UCSD-AML1 (cell line): ENCODE data around the gene GBX2.

Source experiments
- DNase-seq: peaks from one replicate; lab custom pipeline; 2025; ENCODE audit not compliant: unreplicated experiment; lab: John Stamatoyannopoulos, UW

The GBX2 gene

DNA sequence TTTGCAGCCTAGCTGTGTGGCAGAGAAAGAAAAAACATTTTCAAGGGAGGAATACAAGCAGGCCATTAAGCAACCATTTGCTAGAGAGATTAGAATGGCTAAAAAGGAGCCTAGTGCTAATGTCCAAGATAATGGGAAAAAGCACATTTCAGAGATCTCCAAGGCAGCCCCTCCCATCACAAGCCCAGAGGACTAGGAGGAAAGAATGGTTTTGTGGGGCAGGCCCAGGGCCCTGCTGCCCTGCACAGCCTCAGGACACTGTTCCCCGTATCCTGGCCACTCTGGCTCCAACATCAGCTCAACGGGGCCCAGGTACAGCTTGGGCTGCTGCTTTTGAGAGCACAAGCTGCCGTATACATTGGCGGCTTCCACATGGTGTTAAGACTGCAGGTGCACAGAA lies 16.5 kb upstream of the GBX2 start:
- DNase-seq: no peak

DNA sequence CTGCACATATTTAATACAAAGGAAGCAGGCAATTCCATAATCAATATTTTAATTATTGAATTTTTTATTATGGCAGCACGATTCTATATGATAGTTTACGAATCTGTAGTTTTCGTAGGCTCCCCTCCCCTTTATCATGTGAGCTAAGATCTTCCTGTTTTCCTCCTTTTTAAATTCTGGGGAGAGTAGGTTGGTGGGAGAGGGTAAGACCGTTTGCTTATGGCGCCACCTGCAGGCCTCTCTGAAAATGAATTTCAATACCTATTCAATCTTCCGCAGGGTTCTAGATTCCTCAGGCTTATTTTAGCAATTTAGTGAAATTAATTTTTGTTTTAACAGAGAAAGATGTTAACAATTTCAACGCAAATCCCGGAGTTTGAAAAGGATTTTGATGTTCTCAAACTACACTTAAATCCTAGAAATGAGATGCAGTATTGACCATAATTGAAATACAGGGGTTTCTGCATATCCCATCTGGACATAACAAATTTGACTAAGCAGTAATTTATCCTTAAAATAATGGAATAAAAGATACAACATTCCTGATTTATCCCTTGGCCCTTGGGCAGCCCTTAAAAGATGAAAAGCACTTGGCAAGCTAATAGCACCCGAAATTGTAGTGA lies 12.8 kb upstream of the GBX2 start:
- peak; percentile 36 for DNase-seq

DNA sequence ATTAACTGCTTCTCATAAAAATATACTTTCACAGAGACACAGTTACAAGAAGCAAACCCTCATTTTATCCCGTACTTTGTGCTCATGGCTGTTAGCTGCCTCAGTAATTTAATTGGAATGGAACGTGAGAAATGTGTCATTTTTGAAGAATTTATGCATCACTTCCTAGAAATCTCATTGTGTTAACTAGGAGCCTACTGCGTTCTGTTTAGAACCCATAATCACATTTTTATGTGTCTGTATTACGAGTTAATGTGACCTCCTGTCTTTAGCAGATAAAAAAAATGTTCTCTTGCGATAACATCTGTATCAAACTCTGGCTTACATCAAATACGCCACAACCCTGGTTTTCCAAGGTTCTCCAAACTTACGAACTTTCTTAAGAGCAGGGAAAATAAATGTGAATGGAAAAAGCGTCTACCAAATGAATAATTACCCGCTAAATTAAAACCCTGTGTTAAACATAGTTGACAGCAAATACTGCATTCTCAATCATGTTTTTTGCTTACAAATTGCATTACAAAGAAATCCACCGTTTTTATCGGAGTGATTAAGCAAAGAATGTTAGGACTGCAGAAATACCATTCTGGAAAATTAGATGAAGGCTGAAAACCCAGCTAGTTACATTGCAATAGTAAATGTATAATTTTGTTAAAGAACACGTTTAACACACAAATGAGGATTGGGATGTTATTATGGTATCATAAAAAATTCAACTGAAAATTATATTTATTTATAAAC lies 12.1 kb upstream of the GBX2 start:
- DNase-seq: no peak

DNA sequence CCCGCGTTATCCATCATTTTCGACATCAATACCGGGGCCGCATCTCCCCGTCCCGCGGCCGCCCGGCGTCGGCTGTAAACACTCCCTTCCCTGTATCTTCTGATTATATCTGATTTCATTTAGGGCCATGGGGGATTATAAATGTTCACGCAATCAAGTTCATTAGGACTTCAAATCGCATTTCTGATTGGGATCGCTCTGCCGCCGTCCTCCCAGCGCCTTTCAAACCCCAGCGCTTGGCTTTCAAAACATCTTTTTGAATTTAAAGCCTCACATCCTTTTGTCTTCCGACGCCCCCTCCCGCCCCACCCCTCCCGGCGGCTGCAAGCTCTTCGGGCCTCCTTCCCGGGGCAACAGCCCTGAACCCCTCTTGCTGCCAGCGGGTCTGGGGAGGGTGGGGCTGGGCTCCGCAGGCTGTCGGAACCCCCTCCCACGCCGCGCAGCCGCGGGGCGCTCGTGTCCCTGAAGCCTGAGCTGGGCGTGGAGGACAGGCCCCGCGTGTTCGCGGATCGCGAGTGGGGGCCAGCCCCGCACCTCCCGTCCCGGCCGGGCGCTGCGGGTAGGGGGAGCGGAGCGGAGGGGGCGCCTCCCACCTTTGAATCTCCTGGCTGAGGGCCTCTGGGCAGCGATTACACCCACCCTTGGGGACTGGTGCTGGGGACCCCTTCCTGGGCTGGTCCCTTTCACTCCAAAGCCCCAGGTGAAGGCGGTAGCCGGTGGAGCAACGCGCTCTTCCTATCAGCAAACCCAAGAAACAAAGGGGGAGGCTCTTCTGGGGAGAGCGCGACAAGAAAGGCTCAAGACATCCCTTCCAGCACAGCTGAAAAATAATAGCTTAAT lies 11.3 kb upstream of the GBX2 start:
- DNase-seq: no peak

DNA sequence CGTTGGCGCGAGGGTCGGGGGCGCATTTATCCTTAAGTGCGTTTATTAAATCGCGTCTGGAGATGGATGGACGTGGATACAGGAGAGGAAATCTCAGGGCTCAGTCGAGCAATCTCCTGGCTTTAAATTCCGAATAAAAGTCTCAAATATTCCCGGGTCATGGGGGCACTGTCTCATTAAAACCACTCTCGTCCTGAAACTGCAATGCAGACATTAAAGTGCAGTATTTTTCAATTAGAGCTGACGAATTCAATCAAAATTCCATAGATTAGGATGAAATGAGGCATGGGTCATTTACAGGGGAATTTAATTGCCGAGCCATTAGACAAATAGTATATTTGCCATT lies 10.7 kb upstream of the GBX2 start:
- DNase-seq: no peak

DNA sequence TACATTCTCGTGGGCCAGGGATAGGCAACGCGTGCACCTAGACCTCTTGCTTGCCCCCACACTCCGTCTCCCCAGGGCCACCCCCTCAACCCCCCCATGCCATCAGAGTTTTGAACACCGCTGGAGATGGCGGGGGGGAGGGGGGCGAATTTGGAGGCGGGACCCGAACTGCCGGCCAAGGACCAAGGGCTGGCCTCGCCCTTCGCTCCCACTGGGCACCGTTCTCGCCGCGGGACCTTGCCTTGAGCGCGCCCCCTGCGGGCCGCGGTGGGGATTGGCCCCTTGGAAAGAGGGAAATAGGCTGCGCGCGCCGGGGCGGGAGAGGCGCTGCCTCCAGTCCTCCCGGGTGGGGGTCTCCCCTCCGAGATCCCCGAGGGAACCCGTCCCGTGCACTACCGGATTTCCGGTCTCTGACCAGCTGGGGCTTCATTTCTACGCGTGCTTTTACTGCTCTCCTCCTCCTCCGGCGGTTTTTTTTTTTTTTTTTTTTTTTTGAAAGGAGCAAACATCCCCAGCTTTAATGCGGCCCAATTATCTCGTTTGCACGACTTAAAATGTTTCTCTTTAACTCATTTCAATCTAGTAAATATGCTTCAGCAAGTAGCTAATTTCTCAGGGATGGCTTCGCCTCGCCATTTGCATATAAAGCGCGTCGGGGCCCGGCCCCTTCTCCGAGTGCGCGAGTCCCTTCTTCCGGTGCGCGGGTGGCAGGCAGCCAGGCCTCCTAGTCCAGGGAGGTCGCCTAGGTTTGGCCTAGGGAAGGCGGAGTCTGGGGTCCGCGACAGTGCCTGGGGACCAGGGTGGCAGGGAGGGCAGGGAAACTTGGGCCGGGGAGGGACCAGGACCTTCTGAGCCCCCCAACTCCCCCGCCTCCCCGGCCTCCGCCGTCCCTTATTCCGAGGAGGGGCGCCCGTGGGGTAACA lies 10.0 kb upstream of the GBX2 start:
- DNase-seq: peak; percentile 38

DNA sequence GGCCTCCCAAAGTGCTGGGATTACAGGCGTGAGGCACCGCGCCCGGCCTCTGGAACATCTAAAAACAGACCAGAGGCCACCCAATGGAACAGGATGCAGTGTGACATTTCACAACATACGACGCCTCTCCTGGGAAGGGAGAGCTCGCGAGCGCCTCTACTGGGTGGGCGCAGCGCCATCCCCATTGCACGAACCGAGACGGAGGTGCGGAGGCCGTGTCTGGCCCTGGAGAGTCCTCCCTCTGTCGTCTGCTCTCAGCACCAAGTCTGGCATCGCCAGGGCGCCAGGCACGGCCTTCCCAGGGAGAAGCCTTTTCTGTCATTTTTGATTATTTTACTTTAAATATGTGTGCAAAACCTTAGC lies 9.4 kb upstream of the GBX2 start:
- no peak for DNase-seq

DNA sequence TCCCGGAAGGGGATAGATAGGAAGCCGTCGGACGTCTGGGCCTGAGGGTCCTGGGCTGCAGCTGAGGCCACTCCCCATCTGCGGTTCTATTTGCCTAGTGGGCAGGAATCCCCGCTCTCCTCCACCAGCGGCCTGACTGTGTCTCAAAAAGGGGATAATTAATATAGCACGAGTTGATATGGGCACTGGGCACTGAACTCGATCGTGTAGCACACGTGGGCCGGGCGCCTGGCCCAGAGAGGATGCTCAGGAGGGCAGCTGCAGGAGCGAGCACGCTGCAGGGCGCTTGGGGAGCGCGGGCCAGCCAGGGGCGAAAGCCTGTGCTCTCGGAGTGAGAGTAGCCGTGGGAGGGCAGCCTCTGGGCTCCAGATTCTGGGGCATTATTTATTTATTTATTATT lies 8.8 kb upstream of the GBX2 start:
- no peak for DNase-seq

DNA sequence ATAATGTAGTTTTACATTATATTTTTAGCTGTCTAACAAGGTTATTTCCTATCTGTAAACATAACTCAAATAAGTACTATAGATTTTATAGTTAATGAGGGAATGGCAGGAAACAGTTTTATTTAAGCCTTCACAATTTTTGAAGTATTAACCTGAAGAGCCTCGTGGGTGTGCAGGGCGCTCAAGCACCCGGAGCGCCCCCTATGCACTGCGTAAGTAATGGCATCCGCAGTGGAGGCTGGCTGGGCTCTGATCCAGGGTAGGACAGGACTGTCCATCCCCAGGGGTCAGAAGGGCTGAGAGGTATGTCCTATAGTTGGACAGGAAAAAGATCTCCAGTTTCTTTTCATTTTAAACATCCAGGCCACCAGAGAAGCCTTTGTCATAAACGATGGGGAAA lies 8.2 kb upstream of the GBX2 start:
- peak; percentile 26 for DNase-seq

DNA sequence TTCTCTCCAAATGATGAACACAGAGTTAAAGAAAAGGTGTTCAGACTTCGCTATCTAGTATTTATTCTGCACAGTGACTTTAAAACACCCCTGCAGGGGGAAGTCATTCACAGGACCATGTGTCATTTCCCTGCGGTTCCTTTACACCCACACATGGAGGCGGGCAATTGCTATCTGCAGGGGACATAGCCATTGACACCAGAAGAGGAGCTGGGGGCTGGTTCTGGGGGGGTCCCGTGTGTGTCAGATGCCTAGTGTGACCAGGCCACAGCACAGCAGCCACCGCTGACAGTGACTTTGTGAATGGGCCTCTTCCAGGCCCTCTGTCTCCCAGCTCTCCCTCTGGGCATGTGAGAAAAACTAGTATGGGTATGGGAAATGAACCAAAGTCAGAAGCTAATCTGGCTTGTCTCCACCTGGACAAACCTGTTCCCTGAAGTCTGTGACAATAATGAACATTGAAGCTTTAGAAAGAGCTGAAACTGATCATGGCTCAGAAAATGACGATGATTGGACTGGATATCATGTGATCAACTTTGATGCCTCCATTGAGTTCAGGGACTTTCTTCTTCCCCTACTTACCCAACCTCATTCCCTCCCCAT lies 7.5 kb upstream of the GBX2 start:
- peak; percentile 15 for DNase-seq

DNA sequence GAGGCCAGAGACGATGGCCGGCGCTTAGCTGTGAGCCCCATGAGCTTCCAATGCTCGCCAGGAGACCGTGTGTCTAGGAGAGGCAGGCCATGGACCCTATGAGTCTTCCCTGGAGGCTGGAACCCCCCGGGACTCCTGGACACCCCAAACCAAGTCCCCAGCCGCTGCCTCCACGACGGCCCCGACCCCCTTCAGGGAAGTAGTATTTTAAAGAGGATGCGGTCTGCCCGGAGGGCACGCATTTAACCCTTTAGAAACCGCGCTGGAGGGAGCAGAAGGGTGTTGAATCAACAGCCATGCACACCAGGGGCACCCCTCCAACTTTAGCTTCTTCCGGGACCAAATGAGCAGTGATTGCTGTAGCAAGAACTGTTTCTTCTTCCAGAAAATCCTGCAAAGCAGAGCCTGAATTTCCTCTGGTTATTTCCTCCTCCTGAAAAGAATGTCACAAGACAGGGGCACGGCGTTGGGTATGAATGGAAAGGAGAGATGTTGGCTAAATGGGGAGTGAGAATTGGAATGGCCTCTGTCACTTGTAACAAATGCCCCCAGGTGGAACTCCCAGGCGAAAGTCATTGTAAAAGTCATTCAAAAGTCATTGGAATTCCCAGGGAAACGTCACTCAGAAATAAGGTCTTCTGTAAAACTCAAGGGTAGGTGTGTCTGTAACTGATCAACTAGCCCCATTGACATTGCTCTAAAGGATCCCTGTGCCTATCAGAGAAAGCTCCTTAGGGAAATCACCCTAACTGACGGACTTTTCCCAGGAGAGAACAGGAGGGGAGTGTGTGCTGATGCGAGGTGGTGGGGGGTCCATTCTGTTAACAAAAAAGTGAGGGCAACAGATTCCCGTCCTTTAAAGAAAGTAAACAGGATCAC lies 5.8 kb upstream of the GBX2 start:
- no peak for DNase-seq

DNA sequence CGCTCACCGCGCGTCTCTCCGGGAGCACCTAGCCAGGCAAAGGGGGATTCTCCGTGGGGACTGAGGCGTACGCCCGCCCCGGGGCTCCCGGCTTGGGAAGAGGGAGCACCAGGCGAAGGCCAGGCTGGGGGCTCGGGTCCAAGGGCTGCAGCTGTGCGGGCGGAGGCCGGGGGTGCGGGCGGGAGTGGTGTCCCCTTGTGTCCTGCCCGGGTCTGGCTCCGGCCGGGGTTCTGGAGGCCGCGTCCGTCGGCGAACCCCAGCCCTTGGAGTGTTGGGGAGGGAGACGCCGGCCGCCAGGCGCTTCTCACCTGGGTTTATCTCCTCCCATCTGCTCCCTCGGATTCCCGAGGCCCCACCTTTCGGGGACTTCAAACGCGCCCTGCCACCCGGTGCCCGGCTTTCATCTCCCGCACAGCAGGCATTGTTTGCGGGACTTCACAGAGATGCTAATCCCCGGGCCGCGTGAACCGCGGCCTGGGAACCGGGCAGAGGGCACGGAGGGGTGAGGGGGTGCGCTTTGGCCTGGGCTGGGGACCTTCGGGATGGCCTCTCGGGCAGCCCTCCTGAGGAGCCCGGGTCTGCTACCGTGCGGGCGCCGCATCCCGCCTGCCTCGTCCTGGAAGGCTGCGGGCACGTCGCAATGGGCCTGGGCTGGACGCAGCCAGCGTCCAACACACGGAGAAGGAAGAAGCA lies 5.0 kb upstream of the GBX2 start:
- no peak for DNase-seq

DNA sequence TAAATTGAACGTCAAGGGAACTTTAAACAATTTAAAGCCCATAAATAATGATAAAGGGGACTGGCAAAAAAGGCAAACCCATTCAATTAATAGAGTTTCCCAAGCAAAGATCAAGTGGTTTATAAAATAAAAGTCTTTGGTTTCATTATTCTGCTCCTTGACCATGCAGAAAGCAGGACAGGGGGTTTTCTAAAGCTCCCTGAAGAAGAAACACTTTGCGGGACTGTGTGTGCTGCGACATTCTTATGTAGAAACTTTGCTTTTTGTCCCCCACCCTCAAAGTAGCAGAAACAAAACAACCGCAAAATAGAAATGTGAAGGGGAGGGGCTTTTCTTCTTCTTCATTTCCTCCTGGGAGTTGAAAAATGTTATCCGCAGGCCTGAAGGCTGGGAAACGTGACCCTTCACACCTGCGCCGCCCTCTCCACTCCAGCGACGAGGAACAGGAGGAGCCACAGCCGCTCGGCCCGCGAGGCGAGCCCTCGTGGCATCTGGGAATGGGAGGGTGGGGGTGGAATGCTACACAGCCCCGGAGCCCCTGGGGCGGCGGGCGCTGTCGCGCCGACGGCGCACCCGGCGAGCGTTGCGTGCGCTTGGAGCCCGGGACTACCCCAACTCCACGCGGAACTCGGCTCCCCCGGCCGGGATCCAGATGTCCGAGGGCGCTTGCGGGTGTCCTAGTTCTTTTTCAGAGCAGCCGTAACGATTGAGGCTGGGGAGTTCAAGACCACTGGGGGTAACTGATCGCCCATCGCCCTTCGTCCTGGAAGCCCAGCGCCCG lies 4.3 kb upstream of the GBX2 start:
- DNase-seq: no peak

DNA sequence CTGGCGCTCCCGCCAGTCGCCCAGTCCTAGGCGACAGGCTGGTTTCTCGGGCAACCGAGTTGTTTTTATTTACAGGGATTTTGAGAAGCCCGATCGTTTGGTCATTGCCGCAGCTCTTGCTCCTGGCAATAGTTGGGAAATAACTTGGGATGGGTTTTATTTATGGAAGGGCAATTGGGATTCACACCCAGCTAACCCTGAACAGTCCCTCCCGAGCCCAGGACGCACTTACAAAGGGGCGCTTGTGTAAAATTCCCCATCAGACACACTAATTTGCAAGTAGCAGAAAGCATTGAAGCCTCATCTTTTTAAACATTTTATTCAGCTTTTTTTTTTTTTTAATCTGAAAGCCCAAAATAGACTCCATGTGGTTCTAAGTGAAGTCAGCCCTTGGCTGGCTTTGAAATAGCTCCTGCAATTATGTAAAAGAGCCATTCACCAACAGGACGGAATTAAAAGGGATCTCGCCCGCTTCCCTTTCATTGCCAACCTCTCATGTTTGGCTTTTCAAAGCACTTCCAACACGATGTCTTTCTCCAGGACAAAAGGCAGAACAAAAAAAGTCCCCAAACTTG lies 3.6 kb upstream of the GBX2 start:
- DNase-seq: no peak

DNA sequence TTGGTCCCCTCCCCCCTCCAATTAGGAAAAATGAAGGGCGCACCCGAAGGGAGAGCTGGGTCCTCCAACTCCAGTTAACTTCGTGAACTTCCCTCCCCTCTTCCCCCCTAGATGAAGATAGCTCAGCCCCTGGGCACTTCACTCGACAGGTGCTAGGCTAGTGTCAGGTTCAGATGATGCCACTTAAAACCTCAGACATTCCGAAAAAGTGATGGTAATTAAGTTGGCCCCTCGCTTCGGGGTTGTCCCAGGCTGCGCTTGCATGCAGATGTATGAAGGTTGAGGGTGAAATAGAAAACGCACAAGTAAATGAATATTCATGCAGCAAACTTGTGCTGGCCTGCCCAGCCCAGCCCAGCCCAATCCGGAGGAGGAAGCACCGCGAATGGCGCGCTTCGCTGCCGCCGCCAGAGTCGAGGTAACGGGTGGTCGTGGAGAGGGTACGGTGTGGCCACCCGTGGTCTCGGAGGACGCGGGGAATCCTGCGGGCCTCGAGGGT lies 3.0 kb upstream of the GBX2 start:
- no peak for DNase-seq

DNA sequence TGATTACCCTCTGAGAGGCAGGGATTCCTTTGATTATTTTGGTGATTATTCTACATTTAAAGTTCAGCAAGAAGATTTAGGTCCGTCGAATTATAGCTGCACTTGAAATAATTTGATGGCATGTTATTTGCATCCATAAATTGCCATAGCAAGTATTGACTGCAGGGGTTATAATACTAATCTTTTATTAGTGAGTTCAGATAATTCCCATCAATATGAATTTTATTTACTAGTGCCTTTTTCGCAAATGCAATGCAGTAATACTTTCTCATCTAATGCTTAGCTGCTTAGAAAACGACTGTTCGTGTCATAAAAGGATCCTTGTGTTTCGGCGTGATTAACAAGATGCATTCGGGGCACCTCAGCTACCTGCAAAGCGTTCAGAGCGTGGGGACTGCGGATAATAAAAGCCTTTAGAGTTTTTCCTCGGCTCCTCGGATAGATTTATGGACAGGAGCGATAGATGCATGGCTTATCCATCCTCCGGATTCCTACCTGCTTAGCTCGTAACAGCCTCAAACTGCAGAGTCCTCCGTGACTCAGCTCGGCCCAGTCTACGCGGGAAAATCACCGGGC lies 2.5 kb upstream of the GBX2 start:
- no peak for DNase-seq

DNA sequence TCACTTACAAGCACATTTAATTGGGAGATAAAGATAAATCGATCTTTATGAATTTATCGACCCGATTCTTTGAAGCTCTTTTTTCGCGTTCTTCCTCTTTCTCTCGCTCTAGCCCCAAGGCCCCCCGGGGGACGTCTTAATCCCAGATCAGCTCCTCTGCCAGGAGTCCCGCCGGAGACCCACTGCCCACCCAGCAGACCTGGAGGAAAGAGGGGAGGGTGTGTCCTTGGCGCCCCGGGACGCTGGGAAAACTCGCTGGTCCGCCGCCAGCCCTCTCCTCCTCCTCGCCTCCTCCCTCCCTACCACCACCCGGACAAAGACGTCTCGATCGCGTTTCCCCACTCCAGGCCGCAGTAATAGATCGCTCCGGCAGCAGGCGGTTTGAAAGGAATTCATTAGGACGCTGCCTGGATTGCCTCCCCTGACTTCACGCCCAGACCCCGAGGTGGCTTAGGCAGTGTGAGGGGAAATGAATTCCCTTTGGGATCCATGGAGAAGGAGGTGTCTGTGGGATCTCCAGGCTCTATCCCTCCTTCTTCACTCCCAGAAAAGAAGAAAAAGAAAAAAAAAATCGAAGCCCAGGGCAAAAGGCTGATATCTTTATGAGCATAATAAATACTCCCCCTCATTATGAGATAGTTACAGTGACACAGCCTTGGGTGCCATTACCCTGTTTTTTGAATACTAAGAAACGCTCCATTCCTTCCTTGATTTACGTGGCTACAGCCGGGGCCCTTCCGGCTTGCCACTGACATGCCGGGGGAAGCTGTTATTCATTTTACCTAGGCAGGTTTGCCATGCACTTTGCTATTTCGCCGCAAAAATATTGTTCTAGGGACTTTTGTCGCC lies 1.8 kb upstream of the GBX2 start:
- DNase-seq: no peak
